Muscle of leg (tissue), 11 donors: ENCODE results near the gene SLC25A47. TPM values are rescaled to one million over a fixed set of nuclear protein-coding genes. Genes with fewer than 3 reads are reported as not detected.
"Not testable (repeated sequence)": the region's sequence is repeated elsewhere in the genome, so short reads cannot be mapped to it uniquely, and the experiment has no call there.

ENCODE experiments used
- DNase-seq: peaks from one replicate; pipeline ENCODE4 v3.0.0; 2013
- H3K27ac ChIP-seq: one replicate; pipeline ENCODE4 v1.5.1; 2013; ENCODE audit warnings: mild to moderate bottlenecking, low read length, control low read depth
- H3K27me3 ChIP-seq: one replicate; pipeline ENCODE4 v1.6.1; 2013; ENCODE audit warnings: low read length; ENCODE audit not compliant: control insufficient read depth, insufficient read depth
- H3K36me3 ChIP-seq: one replicate; pipeline ENCODE4 v1.6.1; 2013; ENCODE audit warnings: low read length; ENCODE audit not compliant: control insufficient read depth, insufficient read depth
- H3K4me1 ChIP-seq: one replicate; pipeline ENCODE4 v1.6.1; 2013; ENCODE audit warnings: low read length; ENCODE audit not compliant: control insufficient read depth, insufficient read depth
- H3K4me3 ChIP-seq: one replicate; pipeline ENCODE4 v1.5.1; 2013; ENCODE audit warnings: low read length, control low read depth
- H3K9me3 ChIP-seq: replicated peaks from 2 replicates; pipeline ENCODE4 v1.6.1; 2013; ENCODE audit warnings: low read depth, low read length; ENCODE audit not compliant: control insufficient read depth
- WGBS: methylation state at CpG from one replicate; pipeline ENCODE4 v1.1.5; 2013; ENCODE audit warnings: missing lambda C conversion rate; ENCODE audit not compliant: insufficient coverage; 5-methylcytosine and 5-hydroxymethylcytosine counted together
- polyA plus RNA-seq, 8 donors: library from polyadenylated mRNA; unstranded; fragments of 120-200 nt; gene quantifications; one replicate each; pipeline versions ENCODE4 v1.2.1 to v1.2.3, GENCODE V29; 2013; ENCODE audit warnings: inconsistent platforms in 1 of 8, low replicate concordance in 1 of 8; ENCODE audit not compliant: insufficient read length in 8 of 8, insufficient read depth in 1 of 8
- total RNA-seq: library from RNA; stranded (reverse); fragments of 120-200 nt; gene quantifications from one replicate; pipeline ENCODE4 v1.2.4, GENCODE V29; 2013

The SLC25A47 gene
- total and polyA plus RNA-seq, 9 donors, result 0.08 to 0.57 (median 0.15) TPM; not detected in 2

DNA sequence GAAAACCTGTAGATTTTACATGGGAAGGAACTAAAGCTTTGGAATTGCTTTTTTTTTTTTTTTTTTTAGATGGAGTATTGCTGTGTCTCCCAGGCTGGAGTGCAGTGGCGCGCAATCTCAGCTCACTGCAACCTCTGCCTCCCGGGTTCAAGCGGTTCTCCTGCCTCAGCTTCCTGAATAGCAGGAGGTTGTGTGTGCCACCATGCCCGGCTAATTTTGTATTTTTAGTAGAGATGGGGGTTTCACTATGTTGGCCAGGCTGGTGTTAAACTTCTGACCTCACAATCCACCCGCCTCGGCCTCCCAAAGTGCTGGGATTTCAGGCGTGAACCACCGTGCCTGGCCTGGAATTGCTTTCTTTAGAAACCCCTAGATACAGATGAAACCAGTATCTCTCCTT lies 39.7 kb upstream of the SLC25A47 start:
- H3K27me3 ChIP-seq, H3K27ac ChIP-seq, DNase-seq, H3K9me3 ChIP-seq, H3K4me3 ChIP-seq: not testable (repeated sequence)
- Histone ChIP-seq H3K36me3 (peaks cover 19% of the 10 kb centered on the region), H3K4me1 (peaks cover 25% of the 10 kb centered on the region)
- WGBS, result 100% methylated on average over 2 of the region's 9 CpGs

DNA sequence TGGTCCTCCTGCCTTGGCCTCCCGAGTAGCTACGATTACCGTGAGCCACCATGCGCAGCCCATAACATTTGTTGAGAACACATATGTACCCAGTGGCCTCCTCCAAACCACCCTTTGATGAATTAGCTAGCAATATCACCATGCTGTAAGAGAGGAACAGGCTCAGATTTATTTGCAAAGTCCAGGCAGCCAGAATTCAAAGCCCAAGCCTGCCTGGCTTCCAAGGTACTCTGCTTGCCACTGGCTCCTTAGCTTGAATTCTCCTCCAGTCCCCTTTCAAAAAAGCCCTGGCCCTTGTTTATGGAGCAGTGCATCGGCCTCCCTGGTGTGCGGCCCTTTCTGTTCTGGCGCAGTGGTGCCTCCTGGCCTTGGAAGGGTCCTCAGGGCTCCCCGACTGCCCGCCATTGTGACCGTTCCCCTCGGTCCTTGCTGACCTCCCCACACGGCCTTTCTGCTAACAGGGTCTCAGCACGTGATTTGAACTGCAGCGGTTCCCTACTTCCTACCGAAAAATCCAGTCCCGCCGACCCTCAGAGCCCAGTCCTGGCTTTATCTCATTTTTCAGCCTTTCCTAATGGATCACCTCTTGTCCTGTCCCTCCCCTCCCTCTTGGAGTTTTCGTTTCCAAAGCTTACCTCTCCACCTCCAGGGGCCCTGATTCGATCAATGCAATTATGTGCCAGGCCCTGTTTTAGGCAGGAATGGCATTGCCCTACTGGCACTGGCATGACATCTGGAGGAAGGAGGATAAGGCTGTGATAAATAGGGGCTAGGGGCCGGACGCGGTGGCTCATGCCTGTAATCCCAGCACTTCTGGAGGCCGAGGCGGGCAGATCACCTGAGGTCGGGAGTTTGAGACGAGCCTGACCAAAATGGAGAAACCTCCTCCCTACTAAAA lies 38.9 kb upstream of the SLC25A47 start:
- Histone ChIP-seq H3K36me3 (peaks cover 15% of the 10 kb centered on the region), H3K27ac (no peak overlapping the region), H3K4me1 (peaks cover 33% of the 10 kb centered on the region), H3K9me3 (no peaks in the 10 kb centered on the region), H3K27me3 (no peaks in the 10 kb centered on the region), H3K4me3 (no peak overlapping the region)
- WGBS, result 66% methylated on average over 17 of the region's 26 CpGs
- no peak for DNase-seq

DNA sequence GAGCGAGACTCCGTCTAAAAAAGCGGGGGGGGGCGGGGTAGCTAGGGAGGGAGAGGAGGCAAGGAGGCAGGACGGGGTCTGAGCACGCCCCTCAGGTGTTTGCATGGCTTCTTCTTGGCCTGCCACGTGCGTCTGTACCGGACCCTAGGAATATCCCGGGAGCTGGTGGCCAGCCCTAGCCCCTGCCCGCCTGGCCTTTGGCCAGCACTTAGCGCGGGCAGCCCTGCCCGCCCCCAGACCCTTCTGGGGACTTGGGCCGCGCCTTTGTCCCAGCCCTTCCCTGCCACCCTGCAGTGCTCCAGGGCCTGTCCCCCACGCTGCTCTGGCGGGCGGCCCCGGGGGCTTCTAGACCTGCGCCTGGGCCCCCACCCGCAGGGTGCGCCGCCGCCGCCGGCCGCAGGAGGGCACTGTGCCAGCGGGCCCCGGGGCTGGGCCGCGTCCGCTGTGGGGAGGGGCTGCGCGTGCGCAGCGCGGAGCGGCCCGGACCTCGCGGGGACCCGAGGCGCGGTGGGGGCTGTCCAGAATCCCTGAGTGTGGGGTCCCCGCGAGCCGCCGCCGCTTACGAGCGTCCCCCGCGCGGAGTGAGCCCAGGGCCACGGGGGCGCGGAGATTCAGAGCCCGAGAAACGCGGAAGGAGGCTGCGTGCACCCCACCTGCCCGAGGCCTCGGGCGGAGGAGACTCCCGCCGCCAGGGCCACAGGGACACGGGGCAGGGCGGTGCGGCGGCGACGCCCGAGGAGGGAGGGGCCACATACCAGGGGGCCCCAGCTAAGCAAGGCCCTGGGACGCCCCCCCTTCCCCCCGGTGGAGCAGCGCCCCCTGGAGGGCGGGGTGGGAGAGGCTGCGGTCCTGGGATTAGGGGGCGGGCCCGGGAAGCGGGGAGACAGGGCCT lies 37.9 kb upstream of the SLC25A47 start:
- Histone ChIP-seq H3K27ac (peak overlapping the region; percentile 69), H3K27me3 (no peaks in the 10 kb centered on the region), H3K4me1 (peaks cover 41% of the 10 kb centered on the region), H3K36me3 (peaks cover 15% of the 10 kb centered on the region), H3K9me3 (no peaks in the 10 kb centered on the region), H3K4me3 (peak overlapping the region; percentile 77)
- 1% methylated on average over 72 of the region's 82 CpGs for WGBS
- DNase-seq, result peak; percentile 80

DNA sequence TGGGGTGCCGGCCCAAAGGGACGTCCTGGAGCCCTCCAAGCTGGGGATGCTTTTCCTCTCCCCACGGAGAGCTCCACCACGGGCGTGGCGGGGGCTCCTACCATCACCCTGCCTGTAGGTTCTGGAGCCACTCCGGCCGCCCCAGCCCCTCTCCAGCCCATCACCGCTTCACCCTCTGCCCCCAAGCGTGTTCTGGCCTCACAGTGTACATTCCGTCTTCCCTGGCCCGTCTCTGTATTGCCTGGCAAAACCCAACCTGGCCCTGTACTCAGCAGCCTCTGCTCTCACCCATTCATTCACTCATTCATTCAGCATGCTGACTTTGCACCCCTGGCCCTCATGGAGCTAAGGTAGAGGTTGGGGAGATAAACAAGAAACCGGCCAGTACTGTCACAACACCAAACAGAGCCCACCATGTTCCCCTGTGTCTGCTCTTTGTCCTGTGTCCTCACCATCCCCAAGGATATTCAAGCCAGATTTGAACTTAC lies 37.2 kb upstream of the SLC25A47 start:
- Histone ChIP-seq H3K4me3 (peak overlapping the region; percentile 77), H3K36me3 (peaks cover 20% of the 10 kb centered on the region), H3K9me3 (no peaks in the 10 kb centered on the region), H3K27me3 (no peaks in the 10 kb centered on the region), H3K4me1 (peaks cover 44% of the 10 kb centered on the region), H3K27ac (no peak overlapping the region)
- DNase-seq, result peak; percentile 20
- 40% methylated on average over 9 of the region's 13 CpGs for WGBS

DNA sequence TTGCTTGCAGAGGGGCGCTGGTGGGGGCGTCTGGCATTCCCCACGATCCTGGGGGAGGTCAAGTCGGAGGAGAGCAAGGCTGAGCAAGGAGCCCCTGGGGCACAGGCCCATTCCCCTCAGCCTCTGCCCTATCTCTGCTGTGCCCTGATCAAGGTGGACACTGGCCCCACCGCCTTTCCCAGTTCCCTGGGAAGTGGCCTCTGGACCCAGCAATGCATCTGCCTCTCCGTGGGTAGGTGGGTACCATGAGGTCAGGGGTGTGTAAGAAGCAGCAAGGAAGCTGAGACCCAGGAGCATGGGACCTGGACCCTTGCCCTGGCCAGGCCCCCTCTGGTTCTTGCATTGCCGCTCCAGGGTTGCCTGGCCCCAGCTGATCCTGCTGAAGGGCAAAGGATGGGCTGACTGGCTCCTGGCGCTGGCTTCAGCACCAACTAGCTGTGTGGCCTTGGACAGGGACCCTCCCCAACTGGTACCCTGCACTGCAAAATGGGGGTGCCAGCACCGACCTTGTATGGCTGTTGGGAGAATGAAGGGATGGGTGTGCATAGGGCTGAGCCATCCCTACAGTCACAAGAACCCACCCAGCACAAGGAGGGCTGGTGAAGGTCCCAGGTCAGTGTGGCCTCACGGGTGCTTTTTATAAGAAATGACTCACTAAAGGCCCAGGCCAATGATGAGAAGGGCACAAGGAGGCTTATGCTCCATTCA lies 36.5 kb upstream of the SLC25A47 start:
- H3K36me3 ChIP-seq, result peaks cover 21% of the 10 kb centered on the region
- no peaks in the 10 kb centered on the region for H3K27me3 ChIP-seq
- peaks cover 39% of the 10 kb centered on the region for H3K4me1 ChIP-seq
- WGBS, result 80% methylated on average over 4 of the region's 10 CpGs
- H3K27ac ChIP-seq, result no peak overlapping the region
- no peak overlapping the region for H3K4me3 ChIP-seq
- no peak for DNase-seq
- no peaks in the 10 kb centered on the region for H3K9me3 ChIP-seq

DNA sequence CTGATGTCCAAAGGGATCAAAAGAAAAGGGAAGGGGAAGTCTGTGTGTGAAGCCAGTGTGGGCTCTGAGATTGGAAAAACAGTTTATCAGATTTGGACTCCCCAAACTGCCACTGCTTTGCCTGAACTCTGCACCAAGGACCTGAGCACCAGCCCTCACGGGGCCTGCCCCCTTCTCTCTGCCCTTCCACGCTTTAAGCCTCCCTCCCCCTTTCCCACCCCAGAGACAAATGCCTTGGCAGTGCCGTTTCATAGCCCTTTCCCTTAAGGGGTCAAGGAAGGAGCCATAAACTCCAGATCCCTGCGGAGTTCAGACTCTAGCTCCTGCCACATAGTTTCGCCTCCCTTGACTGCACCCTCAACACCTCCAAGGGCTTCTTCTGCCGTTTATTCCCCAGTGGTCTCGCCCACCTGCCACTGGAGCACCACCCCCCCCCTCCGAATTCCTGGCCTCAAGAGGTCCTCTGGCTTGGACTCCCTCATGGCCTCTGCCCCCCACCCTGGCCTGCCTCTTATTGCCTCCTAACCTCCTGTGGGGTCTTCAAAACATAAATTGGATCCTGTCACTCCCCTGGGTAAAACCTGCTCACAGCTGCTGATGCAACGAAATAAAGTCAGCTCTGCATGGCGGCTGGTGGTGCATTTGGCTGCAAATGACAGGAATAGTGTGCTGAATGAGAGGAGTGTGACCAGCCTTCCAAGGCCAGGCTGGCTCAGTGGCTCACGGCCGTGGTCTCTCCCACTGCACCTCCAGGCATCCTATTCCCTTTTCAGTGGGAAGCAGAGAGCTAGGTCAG lies 35.7 kb upstream of the SLC25A47 start:
- Histone ChIP-seq H3K27me3 (no peaks in the 10 kb centered on the region), H3K4me3 (no peak overlapping the region), H3K27ac (no peak overlapping the region), H3K4me1 (peaks cover 38% of the 10 kb centered on the region), H3K36me3 (peaks cover 20% of the 10 kb centered on the region), H3K9me3 (no peaks in the 10 kb centered on the region)
- WGBS, result 48% methylated on average over 11 of the region's 12 CpGs
- no peak for DNase-seq

DNA sequence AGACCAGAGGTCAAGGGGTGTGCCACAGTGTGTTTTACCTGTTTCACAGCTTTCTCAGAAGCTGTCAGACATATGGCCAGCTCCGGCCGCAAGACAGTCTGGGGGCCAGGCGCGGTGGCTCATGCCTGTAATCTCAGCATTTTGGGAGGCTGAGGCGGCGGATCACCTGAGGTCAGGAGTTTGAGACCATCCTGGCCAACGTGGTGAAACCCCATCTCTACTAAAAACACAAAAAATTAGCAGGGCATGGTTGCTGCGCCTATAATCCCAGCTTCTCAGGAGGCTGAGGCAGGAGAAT lies 35.2 kb upstream of the SLC25A47 start:
- not testable (repeated sequence) for H3K27ac ChIP-seq, H3K27me3 ChIP-seq, DNase-seq, H3K9me3 ChIP-seq, H3K4me3 ChIP-seq
- 82% methylated on average over 6 of the region's 8 CpGs for WGBS
- peaks cover 25% of the 10 kb centered on the region for H3K36me3 ChIP-seq
- H3K4me1 ChIP-seq, result peaks cover 38% of the 10 kb centered on the region

DNA sequence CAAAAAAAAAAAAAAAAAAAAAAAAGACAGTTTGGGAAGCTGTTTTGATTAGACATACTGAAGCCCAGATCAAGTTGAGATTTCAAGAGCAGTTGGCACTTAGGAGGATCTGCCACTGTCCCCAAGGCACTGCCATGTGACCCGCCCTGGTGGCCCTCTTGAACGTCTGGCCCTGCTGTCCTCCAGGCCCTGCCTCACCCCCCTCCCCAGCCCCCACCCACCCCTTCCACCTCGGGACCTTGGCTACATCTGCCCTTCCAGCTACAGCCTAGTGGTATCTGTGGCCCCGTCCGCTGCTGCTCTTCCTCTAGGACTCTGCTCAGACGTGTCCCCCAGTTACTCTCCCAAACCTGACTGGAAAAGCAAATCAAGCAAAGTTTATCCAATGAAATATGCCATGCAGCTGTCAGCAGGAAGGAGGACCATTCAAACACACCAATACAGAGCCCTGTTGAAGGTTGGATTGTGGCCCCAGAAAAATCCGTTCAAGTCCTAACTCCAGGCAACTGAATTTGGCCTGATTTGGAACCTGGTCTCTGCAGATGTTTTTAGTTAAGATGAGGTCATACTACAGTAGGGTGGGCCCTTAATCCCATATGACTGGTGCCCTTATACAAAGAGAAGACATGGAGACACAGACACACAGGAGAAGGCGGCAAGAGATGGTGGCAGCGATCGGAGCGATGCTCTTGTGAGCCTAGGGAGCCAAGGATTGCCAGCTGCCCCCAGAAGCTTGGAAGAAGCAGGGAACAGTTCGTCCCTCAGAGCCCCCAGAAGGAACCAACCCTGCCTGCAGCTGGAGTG lies 34.6 kb upstream of the SLC25A47 start:
- no peaks in the 10 kb centered on the region for H3K9me3 ChIP-seq
- peaks cover 40% of the 10 kb centered on the region for H3K4me1 ChIP-seq
- peak; percentile 61 for DNase-seq
- no peaks in the 10 kb centered on the region for H3K27me3 ChIP-seq
- WGBS, result 73% methylated on average over 6 of the region's 12 CpGs
- no peak overlapping the region for H3K4me3 ChIP-seq
- no peak overlapping the region for H3K27ac ChIP-seq
- H3K36me3 ChIP-seq, result peaks cover 30% of the 10 kb centered on the region
